GM19397 (cell line): ENCODE measurements around the gene GLIPR2.
"Not testable (repeated sequence)": the region's sequence is repeated elsewhere in the genome, so short reads cannot be mapped to it uniquely, and the experiment has no call there.

ENCODE experiments used
- ATAC-seq: cut with Tn5 transposase; IDR thresholded peaks from one replicate; pipeline ENCODE4 v1.9.1; 2021; ENCODE audit warnings: mild to moderate bottlenecking, moderate library complexity; ENCODE audit not compliant: unreplicated experiment

Gene GLIPR2

GRCh38 chr9:36162211-36162738 is 25.7 kb downstream of the GLIPR2 start:
- ATAC-seq: no peak

DNA sequence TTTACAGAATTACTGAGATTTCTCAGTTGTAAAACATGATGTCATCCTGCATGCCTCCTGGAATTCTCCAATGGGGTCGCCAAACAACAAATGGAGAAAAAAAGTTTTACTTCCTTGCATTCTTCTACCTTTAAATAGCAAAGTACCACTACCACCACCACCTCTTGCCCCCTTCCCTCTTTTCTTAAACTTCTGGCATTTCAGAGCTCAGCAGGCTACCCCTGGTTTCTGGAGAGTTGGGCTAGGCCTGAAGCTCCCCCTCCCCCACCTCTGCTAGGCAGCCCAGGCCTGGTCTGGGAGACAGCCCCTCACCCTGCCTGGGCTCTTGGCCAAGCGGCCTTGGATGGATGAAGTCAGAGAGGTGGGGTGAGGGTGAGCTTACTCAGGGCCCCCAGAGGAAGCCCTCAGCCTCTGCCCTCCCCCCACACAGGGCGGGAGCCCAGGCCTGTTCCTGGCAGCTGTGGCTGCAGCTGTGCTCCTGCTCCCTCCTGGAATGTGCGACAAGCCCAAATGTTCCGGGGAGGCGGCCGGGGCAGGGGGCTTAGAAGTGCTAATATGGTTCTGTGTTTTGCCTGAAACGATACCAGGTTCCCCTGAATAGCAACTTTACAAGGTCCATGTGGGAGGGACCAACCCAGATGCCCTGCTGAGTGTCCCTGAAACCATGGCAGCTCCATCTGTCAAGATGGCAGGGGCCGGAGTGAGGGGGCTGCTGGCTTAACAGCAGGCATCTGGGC is 26.7 kb downstream of the GLIPR2 start:
- ATAC-seq: no peak

GRCh38 chr9:36163786-36164170 is 27.2 kb downstream of the GLIPR2 start:
- no peak for ATAC-seq

DNA sequence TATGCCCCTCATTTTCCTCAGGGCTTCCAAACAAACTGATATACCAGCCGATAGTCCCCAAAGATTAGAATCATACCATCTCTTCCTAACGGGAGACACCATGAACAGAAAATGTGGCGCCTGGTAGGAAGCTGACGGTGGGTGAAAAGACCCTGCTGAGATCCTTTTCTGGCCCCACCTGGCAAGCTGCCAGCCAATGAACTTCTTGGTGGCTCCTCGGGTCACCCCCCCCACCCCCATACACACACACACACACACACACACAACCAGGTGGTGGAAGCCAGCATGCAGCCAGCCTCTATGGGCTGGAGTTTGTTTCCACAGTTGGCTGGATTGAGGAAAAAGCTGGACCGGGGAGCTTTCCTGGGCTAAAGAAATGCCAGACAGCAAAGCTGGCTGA is 27.8 kb downstream of the GLIPR2 start:
- no peak for ATAC-seq

DNA sequence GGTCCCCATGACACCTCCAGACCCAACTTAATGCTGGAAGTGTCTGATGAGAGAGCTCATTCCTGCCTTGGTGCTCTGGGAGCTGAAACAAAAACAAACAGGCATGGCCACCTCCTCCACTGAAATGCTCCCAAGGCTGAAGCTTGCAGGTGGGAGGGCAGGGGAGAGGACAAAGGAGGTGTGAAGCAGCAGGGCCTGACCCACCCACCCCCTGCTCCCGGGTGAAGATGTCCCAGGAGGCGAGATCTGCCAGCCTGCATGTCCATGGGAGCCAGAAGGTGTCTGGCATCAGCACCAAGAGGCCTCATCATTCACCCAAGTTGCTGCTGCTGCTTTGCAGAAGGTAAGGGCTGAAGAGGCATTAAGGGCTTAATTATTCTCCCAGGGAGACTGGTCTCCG is 28.5 kb downstream of the GLIPR2 start:
- ATAC-seq: no peak

DNA sequence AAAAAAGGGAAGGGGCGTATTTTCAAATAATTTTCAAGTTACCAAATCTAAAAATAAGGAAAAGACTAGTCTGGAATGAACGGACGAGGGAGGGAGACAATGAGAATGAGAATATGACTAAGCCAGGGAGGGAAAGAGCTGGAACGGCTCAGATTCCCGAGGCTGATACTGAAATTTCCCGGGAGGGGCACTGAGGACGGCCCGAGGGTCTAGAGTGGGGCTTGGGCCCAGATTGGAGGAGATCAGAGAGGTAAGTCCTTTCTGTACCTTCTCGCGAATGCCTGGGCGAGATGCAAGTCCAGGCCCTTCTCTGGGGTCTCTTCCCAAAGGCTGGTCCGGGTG is 29.3 kb downstream of the GLIPR2 start:
- no peak for ATAC-seq

DNA sequence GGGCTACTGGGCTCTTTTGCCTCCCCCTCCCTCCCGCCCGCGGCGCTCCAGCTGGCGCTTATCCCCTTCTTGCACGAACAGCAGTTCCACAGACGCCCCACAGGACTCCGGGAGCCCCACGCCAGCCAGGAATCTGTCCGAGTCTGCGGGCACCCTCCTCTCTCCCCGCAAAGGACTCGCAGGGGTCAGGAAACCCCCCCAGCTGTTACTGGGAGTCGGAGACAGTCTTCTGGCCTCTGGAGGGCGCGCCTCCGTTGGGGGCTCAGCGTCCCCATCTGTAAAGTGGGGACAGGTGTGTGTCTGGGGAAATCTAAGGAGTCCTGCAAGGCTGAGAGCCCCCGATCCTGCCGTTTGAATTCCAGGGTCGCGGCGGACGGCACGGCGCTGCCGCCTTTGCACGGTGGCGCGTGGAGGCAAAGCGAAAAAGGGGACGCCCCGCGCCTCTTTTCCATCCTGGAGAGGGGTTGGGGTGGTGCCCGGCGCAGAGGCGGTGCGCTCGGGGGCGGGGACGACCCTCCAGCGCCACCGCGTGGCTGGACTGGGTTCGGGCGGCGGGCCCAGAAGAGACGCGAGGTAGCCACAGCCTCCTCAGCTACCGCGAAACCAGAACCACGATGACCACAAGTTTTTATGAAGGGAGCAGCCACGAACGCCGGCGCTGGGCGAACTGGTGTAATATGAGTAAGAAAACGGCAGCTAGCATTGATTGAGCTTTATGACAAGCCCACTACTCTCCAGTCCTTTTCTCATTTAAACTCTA is 29.8 kb downstream of the GLIPR2 start:
- peak; percentile 89 for ATAC-seq

DNA sequence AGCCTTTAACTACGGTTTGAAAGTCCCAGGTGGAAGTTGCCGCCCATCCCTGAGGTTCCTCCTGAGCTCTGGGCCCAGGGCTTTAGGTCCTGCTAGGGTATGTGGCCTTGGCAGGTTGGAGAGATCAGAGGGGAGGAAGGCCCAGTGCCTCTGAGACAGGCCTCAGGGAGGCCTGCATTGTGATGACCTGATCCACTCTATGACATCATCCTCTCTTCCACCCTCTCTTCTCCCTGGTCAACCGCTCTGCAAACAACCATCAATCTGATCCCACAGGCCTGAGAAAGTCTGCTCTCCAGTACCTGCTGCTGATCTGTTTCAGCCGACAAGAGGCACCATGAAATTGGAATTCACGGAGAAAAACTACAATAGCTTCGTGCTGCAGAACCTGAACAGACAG is 32.6 kb downstream of the GLIPR2 start, which contains the start of gene CCIN:
Gene CCIN, plus strand, starts transcription at position 223 of the 400 bp plus-strand sequence. Its CDS starts 115 bp downstream, at position 338.
- no peak for ATAC-seq

- no peak for ATAC-seq
Measured at GRCh38 chr9:36169708-36170107, 33.2 kb downstream of the GLIPR2 start.

DNA sequence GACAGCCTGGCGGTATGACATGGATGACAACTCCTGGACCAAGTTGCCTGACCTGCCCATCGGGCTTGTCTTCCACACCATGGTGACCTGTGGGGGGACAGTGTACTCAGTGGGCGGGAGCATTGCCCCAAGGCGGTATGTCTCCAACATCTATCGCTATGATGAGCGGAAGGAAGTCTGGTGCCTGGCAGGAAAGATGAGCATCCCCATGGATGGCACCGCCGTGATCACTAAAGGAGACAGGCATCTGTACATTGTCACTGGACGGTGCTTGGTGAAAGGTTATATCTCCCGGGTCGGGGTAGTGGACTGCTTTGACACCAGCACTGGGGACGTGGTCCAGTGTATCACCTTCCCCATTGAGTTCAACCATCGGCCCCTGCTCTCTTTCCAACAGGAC is 34.0 kb downstream of the GLIPR2 start:
- no peak for ATAC-seq

DNA sequence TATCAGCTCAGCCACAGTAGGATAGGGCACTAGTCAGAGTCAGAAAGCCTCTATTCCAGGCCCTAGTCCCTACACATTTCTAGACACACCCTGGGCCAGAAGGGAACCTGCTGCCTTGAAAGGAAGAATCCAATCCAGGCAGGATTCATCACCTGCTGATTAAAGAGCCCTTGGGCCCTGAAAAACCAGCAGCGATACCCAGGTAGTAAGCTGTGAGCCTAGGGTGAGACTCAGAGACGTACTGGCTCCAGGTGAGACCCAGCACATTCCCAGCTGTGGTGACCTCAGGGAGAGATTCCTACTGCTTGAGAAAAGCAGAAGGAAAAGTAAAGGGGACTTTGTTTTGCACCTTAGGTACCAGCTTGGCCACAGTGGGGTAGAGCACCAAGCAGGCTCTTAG is 37.3 kb downstream of the GLIPR2 start:
- ATAC-seq: no peak

DNA sequence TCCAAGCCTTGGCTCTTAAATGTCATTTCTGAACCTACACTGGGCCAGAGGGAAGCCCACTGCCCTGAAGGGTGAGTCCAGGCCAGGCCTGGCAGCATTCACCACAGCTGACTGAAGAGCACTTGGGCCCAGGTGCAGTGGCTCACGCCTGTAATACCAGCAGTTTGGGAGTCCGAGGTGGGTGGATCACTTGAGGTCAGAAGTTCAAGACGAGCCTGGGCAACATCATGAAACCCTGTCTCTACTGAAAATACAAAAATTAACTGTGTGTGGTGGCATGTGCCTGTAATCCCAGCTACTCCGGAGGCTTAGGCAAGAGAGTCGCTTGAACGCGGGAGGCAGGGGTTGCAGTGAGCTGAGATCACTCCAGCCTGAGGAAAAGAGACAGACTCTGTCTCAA is 37.7 kb downstream of the GLIPR2 start:
- ATAC-seq: no peak

- ATAC-seq: no peak
Measured at GRCh38 chr9:36174731-36175130, 38.2 kb downstream of the GLIPR2 start.

GRCh38 chr9:36175209-36175608 is 38.7 kb downstream of the GLIPR2 start:
- not testable (repeated sequence) for ATAC-seq

DNA sequence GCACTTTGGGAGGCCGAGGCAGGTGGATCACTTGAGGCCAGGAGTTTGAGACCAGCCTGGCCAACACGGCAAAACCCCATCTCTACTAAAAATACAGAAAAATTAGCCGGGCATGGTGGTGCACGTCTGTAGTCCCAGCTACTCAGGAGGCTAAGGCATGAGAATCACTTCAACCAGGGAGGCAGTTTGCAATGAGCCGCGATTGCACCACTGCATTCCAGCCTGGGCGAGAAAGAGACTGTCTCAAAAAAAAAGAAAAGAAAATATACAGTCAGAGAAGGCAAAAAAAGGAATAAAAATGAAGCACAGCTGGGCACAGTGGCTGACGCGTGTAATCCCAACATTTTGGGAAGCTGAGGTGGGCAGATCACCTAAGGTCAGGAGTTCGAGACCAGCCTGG is 40.0 kb downstream of the GLIPR2 start:
- ATAC-seq: not testable (repeated sequence)

GRCh38 chr9:36177571-36177970 is 41.0 kb downstream of the GLIPR2 start:
- no peak for ATAC-seq

- not testable (repeated sequence) for ATAC-seq
Measured at GRCh38 chr9:36180243-36180642, 43.7 kb downstream of the GLIPR2 start.

DNA sequence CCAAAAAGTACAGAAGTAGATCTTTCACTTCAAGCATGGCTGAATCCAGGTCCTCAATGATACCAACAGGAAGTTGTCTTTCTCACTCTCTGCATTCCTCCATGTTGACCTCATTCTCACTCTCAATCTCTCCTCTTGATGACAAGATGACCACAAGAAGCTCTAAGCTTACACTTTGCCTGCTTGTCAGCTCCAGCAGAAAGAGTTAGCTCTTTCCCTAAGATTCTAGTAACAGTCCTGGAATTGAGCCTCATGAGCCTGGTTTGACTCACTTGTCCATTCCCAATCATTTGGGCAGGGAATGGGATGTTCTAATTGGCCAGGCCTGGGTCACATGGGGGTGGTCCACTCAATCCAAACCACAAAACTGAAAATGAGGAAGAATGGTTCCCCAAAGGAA is 50.9 kb downstream of the GLIPR2 start:
- no peak for ATAC-seq

DNA sequence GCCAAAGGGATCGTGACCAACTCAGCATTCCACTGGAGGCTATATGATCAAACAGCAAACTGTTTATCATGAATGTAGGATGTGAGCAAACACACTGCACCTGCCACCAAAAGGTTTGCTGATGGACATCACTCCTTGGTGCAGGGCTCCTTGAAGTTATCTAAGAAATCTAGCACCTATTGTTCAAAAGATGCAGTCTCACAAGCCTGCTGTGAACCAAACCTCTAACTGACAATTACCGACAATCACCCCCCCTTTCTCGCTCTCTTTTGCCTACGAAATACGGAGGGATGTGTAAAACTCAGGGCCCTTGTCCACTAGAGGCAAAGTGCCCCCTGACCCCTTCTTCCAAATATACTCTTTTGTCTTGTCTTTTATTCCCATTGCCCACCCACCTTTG is 51.7 kb downstream of the GLIPR2 start:
- no peak for ATAC-seq

DNA sequence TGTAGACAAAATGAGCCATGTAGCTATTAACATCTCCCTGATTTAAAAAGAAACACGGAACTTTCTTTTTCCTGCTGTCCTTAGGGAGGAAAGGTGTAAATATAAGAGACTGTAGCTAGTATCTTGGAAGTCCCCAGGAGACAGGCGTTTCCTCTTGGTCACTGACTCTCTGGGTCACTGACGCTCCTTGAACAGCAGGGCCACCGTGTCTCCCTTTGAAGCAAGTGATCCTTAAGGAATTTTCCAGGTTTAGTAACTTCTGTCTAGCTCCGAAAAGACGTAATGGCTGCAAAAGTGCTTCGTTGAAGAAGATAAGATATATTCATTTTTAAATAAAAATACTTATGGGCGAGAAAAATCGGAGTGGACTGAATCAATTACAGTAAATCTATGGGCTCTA is 53.4 kb downstream of the GLIPR2 start:
- ATAC-seq: no peak

GRCh38 chr9:36190388-36191289 is 54.1 kb downstream of the GLIPR2 start, which contains the start of gene CLTA:
TSS of gene CLTA (plus strand) at chr9:36190921. CDS start at chr9:36191057, 136 bp downstream.
- ATAC-seq: peak; percentile 96
